HG02588 (cell line): ENCODE data around the gene LAMP1.
"Not testable (repeated sequence)": the region's sequence is repeated elsewhere in the genome, so short reads cannot be mapped to it uniquely, and the experiment has no call there.

Experiments
- ATAC-seq: cut with Tn5 transposase; IDR thresholded peaks from one replicate; pipeline ENCODE4 v1.9.1; 2021; ENCODE audit warnings: mild to moderate bottlenecking, moderate library complexity; ENCODE audit not compliant: unreplicated experiment

Gene LAMP1

DNA sequence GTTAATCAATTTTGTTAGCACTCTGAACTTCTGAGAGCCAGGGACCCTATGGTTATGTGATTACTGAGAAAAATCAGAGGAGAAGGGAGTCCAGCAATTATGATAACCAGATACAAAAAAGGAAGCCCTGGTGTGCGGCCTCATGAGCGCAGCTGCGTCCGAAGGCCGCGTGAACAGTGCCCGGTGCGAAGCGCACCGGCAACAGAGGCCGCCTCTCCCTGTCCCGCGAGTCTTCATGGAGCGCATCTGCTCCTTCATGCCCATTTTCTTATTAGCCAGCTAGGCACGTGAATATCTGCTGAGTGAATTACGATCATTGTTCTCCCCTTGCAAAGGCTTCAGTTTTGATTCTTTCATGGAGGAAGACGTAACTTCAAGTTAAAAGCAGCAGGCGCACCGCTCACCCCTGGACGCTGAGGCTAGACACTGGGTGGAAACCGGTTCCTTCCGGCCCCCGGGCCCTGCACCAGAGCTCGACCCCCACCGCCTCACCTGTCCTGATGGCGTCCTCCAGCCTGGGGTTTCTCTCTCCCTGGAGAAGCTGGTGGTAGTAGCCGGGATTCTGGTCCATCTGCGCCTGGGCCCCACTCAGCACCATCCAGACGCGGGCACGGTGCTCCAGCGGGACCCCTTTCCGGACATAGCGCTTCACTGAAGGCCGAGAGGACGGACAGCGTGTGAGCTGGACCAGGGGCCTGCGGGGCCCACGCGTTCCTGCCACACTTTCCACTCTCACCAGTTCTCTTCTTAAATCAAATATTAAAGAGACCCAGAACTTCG, 58.0 kb downstream of the LAMP1 start:
- no peak for ATAC-seq

DNA sequence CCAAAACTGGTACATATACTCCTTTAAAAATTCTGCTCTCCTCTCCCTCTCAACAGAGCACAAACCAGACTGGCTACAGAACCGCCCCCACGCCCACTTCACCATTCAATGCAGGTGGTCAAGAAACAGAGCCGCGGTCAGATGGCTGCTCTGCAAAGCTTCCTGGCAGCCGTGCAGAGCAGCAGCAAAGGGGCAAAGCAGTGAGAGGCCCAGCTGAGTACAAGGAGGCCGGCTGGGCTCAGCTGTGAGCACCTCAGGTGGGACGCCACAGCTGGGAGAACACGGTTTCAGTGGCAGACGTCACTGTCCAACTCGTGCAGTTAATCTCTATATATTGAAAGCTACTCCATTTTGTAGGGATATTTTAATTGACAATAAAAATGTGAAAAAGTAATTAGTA, 58.6 kb downstream of the LAMP1 start:
- ATAC-seq: no peak

DNA sequence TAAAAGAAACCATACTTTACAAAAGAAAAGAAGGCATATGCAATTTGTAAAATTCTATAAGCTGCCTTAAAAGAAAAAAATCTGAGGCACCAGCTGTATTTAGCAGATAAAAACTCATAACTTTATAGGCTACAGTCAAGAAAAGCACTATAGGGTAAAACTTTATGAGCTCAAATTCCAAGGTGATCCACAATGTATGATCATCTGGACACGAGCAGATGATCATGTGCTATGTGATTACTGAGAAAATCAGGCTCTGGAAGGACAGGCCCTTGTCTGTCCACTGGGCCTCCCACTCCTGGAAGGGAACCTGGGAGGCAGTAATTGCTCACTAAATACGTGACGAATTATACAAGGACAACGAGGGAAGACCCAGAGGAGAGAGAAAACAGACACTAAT, 59.6 kb downstream of the LAMP1 start:
- no peak for ATAC-seq

DNA sequence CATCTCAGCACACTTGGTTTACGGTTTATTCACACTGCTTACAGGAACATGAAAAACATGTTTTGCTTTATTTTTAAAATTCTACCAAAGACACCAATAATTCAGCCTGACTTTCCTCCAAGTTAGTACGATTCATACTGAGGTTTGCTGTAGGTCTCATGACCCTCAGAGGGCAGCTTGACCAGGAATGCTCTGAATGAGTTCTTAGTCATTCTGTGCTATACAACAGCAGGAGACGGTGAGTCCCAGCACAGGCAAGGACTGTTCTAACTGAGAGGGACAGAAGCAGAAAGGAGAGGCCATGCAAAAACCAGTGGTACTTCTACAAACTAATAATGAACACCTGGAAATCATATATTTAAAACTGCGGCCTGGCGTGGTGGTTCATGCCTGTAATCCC, 60.5 kb downstream of the LAMP1 start:
- no peak for ATAC-seq

DNA sequence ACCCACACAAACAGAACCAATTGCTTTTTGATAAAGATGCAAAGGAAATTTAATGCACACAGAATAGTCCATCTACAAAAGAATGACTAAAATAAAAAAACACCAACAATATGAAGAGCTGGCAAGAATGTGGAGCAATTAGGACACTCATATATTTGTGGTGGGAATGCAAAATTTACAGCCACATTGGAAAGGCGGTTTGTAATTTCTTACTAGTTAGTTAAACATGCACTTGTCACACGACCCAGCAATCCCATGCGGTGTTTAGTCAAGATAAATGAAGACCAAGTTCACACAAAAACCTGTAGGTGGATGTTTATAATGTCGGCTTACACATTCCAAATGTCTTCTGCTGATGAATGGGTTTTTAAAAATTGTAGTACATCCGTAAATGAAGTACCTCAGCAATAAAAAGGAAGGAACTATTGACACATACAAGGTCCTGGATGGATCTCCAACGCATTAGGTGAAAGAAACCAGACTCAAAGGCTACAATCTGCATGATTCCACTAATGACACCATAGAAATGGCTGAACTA, 61.7 kb downstream of the LAMP1 start:
- no peak for ATAC-seq

DNA sequence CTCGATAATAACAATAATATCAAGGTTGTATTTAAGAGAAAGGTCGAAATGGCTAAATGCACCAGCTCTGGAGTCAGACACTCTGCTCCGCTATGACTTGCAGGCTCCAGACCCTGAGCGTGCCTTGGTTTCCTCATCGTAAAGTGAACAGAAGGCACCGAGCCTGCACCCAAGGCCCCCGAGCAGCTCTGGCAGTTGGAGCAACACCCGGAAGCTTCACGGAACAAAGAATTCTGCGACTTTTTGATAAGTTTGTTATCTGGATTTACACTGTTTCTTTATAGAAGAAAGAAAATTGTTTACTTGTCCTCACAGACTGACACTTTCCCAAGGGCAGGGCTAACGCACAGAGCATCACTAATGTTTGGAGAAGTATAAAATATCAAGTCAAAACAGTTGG, 62.5 kb downstream of the LAMP1 start:
- ATAC-seq: no peak

DNA sequence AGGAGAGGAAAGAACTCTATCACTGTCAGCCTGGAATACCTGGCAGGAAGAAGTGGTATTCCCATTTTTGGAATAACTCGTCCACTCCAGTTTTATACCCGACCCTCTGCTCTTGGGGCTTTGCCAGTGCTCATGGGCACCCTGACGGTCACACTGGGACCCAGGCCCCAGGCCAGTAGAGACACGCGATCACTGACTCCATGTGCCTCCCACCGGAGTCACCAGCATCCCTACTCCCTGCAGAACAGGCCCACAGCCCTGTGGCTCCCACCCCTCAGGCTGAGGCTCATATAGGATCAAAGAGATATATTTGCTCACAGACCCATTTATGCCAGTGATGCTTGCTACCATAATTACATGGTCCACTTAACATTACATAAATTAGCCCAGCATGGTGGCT, 63.4 kb downstream of the LAMP1 start:
- no peak for ATAC-seq

DNA sequence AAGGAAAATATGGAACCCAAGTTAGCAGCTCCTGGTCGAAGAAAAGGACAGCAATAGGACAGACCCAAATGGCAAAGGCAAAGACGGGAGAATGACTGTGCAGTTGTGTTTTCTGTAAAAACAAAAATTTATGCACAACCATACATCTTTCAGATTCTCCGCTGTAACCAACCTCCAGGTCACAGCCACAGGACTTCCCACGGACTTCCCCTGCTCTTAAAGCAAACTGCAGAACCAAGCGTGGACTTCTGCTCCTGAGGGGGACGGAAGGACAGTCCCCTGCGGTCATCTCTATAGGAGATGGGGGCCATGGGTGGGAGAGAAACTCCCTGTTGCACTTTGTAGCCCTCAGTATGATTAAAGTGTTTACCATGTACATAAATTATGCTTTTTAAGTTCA, 64.4 kb downstream of the LAMP1 start:
- no peak for ATAC-seq

DNA sequence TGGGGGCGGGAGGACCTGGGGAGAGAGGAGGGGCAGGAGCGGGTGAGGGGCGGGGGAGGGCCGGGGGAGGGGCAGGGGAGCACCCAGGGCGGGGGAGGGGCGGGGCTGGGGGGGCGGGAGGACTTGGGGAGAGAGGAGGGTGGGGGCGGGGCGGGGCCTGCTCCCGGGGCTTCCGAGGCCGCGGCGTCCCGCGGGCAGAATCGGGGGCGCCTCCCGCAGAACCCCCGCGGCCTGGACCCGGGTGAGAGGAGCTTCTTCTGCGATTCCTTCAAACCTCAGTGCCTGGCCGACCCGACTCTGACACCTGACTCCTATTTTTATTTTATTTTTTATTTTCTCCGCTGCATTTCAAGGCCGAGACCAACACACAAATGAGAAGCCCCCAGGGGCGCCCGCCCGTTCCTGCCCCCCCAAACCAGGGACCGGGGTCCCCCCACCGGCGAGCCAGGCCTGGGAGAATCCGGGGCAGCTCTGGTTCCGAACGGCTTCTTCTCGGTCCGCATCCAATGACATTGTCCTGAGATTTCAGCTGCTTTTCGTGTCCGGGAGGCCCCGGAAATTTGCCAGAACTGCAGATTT, 67.4 kb downstream of the LAMP1 start:
- no peak for ATAC-seq

DNA sequence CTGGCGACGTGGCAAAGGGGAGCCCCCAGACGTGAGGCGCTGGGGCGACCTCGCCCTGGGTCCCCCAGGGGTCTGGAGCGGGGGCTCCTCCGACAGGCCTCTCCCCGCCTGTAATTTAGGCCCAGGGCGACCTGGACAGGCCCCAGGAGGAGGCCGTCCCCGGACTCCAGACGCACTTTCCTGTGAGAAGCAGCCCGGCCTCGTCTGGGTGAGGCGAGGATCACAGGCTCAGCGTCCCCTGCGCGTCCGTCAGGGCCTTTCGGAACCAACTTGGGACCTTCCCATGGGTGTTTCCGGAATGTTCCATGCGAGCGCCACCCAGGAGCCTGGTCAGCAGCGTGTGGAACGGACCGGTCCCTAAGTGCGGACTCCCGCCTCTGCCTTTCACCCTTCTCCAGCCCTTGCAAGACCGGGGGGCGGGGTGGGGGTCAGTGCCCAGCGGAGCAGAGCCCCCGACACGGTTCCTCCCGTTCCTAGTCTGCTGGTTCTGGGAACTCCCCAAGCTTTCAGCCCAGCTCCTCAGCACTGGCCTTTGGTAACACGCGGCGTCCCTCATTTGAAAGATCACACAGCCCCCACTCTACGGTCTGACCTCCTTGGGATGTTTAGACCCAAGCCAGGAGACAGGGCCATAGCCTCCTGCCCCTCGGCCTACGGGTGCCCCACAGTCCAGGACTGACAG, 68.0 kb downstream of the LAMP1 start:
- ATAC-seq: no peak

DNA sequence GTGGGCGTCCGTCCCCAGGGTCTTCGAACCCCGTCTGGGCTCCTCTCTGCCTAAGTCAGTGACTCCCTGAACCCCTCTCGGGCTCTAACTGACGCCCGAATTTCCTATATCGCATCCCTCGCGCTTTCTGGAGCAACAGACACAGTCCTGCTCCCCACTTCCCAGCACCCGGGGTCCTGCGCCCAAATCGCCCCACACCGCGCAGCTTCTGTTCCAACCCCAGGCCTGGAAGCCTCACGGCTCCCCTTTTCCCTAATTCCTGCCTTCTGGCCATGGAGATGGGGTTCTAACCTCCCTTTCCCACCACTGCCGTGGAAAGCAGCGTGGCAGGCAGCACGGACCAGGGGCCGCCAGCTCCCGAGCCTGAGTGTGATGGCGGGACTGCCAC, 68.5 kb downstream of the LAMP1 start:
- no peak for ATAC-seq

DNA sequence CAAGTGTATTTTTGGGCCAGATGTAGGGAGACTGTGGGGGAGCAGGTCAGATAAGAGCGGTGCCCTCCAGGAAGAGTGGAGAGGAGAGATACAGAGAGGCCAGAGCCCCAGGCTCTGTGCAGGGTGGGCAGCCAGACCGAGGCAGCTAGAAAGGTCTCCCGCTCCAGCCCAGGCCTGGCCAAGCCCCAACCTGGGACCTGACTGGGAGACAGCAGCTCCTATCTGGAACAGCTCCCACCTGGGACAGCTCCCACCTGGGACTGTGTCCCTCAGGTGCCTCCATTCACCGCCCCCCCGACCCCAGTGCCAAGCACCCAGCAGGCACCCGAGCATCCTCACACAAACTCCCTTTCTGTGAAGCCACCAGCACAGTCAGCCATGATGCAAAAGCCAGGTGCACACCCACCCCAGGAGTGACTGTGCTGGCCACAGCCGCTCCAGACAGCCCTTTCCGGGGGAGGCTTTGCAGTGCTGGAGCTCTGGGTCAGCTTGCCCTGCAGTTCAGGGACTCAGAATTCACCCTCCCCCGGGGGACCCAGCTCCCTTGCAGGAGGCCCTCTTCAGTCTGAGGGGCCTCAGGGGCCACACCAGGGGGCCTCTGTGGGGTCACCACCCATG, 69.0 kb downstream of the LAMP1 start:
- no peak for ATAC-seq

DNA sequence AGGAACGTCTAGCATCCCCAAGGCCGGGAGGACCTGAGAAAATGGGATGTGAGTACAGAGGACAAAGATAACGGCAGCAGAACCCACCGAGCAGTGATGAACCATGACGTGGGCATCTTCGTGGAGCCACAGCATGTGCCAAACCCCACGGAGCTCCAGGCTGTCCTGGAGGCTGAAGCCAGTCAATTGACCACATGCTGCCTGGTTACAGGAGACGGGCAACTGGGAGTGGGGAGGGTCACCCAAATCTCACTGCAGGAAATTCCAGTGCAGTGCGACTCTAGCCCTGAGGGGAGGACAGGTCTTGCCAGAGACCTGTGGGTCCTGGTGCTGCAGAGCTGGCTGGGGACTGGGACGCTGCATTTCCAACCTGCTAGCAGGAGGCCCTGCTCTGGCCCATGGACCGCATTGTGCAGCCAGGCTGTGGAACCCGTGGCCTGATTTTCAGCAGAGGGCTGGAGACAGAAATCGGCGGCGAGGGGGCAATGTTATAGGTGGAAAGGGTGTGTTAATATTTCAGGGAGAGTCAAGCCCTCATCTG, 70.1 kb downstream of the LAMP1 start:
- no peak for ATAC-seq

DNA sequence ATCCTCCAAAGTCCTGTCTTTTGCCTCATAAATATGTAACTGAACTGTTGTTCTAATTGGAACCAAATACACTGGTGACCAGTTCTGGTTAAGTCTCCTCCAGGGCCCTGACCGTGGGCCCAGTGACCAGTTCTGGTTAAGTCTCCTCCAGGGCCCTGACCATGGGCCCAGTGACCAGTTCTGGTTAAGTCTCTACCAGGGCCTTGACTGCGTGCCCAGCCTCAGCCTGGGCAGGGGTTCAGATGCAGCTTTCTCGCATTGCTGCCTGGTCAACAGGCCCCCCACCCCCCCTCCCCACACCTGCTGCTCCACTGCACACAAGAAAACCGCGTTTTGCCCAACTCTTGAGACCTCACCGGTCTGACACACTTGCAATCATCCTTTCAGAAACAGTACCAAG, 70.7 kb downstream of the LAMP1 start:
- no peak for ATAC-seq

DNA sequence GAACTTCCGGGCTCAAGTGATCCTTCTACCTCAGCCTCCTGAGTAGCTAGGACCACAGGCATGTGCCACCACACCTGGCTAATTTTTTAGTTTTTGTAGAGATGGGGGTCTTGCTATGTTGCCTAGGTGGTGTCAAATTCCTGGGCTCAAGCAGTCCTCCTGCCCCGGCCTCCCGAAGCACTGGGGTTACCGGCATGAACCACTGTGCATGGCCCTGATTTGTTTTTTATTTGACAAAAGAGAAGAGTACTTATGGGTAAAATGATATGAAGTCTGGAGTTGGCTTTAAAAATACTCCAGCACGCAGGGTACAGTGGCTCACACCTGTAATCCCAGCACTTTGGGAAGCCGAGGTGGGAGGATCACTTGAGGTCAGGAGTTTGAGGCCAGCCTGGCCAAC, 71.3 kb downstream of the LAMP1 start:
- ATAC-seq: not testable (repeated sequence)

DNA sequence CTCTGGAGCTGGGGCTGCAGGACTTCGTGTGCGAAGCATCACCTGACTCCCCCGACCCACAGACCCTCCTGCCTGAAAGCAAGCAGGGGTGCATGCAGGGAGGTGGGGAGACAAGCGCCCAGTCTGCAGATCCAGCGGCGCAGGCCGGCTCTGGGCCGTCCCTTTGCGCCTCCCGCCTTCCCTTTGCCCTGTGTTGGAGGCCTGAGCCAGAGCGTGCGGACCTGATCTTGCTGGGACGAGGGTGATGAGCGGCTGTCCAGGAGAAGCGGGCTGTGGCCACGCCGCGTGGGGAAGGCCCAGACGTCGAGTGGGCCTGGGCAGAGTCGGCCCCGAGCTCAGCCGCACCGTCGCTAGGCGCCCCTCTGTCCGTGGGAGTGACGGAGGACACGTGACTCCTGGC, 72.2 kb downstream of the LAMP1 start:
- ATAC-seq: no peak

DNA sequence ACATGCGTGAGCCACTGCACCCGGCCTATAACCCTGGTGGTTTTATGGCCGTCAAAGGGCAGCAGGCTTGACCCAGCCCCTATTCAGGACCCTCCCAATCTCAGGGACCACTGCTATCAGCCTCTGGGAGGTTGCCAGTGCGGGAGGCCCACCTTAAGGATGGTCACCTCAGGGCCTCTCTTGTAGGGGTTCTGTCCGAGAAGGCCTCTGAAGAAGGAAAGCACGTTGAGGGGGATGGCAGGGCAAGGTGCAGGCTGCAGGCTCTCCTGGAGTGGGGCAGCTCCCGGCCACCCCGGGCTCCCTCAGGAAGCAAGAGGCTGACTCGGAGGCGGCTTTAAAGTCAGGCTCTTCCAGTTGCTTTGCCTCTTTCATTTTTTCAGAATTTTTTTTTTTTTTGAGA, 72.8 kb downstream of the LAMP1 start:
- no peak for ATAC-seq

DNA sequence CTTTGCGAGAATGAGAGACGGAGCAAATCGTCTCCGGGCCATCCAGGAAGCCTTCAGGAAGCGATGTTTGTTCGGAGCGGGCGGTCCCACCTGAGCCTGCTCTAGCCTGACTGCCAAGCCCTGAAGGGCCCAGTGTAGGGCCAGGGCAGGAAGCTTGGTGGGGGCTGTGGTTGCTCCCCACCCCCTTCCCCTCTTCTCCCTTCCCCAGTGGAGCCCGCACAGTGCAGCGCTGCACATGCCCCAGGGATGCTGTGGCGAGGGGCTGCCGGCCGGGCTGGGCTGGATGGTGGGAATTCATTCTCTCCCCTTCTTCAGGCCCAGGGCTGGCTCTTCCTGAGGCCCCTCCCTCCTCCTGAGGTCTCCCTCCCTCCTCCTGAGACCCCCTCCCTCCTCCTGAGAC, 74.0 kb downstream of the LAMP1 start:
- ATAC-seq: no peak

DNA sequence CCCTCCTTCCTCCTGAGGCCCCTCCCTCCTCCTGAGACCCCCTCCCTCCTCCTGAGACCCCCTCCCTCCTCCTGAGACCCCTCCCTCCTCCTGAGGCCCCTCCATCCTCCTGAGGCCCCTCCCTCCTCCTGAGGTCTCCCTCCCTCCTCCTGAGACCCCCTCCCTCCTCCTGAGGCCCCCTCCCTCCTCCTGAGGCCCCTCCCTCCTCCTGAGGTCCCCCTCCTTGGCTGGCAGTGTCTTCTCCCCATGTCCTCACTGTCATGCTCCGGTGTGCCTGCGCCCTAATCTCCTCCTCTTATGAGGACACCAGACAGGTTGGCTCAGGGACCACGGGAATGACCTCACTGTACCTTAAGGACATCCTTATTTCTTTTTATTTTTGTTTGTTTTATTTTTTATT, 74.7 kb downstream of the LAMP1 start:
- ATAC-seq: not testable (repeated sequence)
